IMR-90 (cell line): ENCODE results near the gene FFAR3.
A peak's percentile ranks its signal among the peaks of the same experiment; 100 is the strongest.

Source experiments
- FOS ChIP-seq: fragments of 150-350 bp; IDR thresholded peaks from 2 replicates; pipeline ENCODE4 v1.6.1; 2016; ENCODE audit warnings: low read depth, low read length
- MAFK ChIP-seq: IDR thresholded peaks from 2 replicates; pipeline ENCODE4 v1.6.1; 2012; ENCODE audit warnings: low read depth, low read length, improper control_type of control experiment
- POLR2A ChIP-seq: IDR thresholded peaks from 2 replicates; pipeline ENCODE4 v1.6.1; 2012; ENCODE audit warnings: mild to moderate bottlenecking, low read depth, low read length
- RCOR1 ChIP-seq: IDR thresholded peaks from 2 replicates; pipeline ENCODE4 v1.6.1; 2012; ENCODE audit warnings: mild to moderate bottlenecking, low read length, improper control_type of control experiment; ENCODE audit not compliant: insufficient replicate concordance
- RFX5 ChIP-seq: IDR thresholded peaks from 2 replicates; pipeline ENCODE4 v1.8.0; 2012; ENCODE audit warnings: low read depth, mild to moderate bottlenecking, low read length, moderate library complexity
- TF ChIP-seq, protein P1 (sequence below): conservative IDR thresholded peaks from 2 replicates; pipeline ENCODE4 v1.5.1; 2012; ENCODE audit warnings: mild to moderate bottlenecking, low read depth, low read length, improper control_type of control experiment

DNA sequence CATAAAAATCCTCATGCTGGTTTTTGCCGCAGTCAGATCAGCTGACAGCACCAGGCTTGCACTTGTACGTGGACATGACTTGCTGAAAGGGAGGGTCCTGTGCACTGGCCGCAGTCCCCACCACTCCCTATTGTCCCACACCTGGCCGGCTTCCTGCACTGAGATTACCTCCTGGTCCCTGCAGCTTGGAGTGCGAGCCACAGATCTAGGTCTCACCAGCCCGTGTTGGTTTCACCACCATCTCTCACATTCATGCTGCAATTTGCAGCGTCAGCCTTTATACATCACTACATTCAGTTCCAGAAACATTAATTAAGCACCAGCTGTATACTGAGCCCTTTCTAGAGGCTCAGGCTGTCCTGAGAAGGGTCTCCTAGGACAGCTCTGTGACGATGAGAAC lies 44.2 kb upstream of the FFAR3 start:
- TF ChIP-seq, protein P1, sequence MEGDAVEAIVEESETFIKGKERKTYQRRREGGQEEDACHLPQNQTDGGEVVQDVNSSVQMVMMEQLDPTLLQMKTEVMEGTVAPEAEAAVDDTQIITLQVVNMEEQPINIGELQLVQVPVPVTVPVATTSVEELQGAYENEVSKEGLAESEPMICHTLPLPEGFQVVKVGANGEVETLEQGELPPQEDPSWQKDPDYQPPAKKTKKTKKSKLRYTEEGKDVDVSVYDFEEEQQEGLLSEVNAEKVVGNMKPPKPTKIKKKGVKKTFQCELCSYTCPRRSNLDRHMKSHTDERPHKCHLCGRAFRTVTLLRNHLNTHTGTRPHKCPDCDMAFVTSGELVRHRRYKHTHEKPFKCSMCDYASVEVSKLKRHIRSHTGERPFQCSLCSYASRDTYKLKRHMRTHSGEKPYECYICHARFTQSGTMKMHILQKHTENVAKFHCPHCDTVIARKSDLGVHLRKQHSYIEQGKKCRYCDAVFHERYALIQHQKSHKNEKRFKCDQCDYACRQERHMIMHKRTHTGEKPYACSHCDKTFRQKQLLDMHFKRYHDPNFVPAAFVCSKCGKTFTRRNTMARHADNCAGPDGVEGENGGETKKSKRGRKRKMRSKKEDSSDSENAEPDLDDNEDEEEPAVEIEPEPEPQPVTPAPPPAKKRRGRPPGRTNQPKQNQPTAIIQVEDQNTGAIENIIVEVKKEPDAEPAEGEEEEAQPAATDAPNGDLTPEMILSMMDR, result no peak
- TF ChIP-seq POLR2A, result no peak
- TF ChIP-seq RFX5, result no peak
- TF ChIP-seq RCOR1, result no peak
- 0 out of 2 replicates have a peak, but pooled peaks have one; percentile 7 for TF ChIP-seq MAFK
- TF ChIP-seq FOS, result no peak
